Stimulated activated naive CD4-positive, alpha-beta T cell treated with Interleukin-2 at 50 U/mL for 16 hours (primary cell): Measurements from ENCODE around the gene CARNS1.

Experiments
- DNase-seq: peaks from one replicate; lab custom pipeline; 2025; lab: John Stamatoyannopoulos, UW

Gene CARNS1

DNA sequence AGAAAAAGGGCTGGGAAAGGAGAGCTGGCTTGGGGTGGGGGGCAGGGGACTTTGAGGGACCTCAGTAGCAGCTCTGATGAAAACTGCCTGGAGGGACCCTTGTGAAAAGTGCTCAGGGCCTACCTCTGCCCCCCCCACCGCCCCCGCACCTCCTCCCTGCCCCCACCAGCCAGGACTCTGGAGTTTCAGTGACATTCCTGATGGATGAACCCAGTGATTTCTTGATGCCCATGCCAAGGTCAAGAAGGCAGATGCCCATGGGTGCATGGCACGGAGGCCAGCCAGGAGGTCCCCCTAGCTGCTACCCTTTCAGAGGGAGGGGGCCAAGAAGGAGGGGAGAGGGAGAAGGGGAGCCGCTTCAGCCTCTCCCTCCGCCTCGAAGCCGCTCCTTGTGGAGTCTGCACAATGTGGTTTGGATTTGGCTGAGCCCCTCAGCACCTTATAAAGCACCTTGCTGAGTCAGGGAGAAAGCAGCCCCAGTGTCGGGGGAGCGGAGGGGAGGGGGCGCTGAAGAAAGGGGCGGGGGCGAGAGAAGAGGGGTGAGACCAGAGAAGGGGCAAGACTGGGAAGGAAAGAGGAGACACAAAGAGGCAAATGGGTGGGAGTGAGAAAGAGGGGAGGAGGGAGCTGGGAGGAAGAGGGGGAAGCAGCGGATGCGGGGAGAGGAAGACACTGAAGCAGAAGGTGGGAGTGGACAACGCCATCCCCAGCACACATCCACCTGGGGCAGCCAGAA lies 40.0 kb upstream of the CARNS1 start:
- no peak for DNase-seq

DNA sequence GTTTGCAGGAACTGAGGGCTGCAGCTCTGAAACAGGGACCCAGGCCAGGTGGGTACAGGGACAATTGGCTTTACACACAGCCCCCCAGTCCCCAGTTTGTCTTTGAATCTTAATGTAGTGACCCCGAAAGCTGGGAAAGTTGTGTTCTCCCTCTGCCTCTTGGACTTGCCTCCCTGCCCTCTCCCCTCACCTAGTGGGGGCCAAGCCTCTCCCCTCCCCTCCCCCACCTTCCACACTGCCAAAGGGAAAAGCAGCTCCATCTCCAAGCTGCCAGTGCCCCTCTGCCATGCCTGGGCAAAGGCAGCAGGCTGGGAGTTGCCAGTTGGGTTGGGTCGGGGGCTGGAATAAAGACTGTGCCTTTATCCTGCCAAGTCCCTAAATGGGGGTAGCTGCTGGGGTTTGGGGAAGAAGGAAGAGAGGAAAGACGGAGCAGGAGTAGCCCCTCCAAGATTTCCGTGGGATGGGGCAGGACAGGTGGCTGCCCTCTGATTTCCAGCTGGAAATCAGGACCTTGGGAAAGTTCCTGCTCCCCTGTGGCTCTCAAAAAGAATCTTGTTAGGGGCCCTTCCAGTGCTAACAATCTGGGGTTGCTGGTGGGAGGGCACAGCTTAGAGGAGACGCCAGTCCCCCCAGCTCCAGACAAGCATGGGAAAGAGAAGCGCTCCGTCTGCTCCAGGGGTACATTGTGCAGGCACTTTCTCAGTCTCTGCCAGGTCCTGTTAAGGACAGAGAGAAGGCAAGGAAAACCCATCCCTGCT lies 39.2 kb upstream of the CARNS1 start:
- no peak for DNase-seq

DNA sequence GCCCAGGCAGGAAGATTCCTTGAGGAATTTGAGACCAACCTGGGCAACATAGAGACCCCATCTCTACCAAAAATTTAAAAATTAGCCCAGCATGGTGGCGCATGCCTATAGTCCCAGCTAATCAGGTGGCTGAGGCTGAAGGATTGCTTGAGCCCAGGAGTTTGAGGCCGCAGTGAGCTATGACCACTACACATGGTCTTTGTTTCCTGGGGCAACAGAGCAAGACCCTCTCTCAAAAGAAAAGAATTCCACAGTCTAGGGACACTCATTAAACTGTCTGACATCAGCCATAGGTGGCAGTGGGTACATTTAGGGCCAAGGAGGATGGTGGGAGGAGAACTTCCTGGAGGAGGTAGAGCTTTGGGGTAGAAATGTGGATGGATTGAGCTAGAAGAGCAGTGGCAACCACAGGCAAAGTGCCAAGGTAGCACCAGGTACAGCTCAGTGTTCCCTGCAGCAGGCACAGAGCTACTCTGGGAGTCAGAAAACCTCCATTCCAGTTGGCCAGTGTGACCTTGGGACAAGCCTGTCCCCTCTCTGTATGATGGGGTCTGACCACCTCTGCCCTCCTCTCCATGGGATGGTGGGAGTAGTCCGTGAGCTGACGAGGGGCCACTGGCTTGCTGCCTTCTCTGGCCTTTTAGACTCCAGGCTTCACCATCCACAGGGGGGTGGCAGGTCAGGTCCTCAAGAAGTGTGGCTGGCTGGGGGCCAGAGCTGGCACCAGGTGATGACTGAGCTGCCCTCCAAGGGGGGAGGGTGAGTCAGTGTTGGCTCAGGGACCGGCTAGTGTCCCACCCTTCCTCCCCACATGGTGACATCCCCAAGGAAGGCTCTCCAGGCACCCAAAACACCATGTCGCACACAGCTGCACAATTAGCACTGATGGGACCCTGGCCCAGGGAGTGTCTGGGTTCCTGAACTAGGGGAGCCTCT lies 38.3 kb upstream of the CARNS1 start:
- DNase-seq, result no peak

- DNase-seq, result no peak
These were observed 36.9 kb upstream of the CARNS1 start for GRCh38 chr11:67378544-67378943.

DNA sequence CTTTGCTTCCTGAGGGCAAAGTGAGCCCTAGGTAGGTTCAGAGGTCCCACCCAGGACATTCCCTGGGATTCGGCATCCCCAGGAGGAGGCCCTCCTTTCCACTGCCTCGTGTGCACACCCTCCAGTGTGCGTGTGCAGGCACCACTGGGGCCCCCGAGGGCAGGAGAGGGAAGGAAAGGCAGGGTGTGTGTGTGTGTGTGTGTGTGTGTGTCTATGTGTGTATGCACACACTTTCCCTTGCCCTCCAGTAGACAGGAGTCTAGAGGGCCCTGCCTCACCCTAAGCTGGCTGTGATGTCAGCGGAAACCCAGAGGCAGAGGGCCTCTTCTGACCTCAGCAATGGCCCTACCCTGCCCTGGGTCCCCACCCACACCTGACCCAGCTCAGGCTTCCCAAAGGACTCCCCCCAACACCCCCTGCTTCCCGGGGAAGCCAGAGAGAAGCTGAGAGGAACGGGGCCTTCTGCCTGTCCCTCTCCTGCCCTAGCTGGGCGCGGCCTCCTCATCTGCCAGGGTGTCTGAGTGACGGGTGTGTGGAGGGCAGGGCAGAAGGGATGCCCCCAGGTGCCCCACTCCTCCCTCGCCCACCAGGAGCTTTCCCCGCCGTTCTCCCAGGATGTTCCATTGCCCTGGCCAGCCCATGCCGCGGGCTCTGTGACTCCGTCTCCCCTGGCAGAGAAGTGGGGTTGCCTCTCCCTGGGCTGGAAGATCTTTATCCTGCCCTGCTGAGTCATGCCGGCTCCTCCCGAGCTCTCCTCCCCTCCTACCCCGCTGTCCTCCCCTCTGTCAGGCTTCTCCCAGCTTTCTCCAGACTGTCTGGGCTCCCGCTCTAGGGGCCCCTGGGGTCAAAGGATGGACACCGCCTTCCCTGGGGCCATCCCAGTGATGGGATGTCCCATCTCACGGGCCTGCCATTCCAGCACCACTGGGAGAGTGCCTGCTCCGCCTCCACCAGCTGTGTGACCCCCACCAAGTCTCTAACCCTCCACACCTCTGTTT lies 36.1 kb upstream of the CARNS1 start:
- no peak for DNase-seq

DNA sequence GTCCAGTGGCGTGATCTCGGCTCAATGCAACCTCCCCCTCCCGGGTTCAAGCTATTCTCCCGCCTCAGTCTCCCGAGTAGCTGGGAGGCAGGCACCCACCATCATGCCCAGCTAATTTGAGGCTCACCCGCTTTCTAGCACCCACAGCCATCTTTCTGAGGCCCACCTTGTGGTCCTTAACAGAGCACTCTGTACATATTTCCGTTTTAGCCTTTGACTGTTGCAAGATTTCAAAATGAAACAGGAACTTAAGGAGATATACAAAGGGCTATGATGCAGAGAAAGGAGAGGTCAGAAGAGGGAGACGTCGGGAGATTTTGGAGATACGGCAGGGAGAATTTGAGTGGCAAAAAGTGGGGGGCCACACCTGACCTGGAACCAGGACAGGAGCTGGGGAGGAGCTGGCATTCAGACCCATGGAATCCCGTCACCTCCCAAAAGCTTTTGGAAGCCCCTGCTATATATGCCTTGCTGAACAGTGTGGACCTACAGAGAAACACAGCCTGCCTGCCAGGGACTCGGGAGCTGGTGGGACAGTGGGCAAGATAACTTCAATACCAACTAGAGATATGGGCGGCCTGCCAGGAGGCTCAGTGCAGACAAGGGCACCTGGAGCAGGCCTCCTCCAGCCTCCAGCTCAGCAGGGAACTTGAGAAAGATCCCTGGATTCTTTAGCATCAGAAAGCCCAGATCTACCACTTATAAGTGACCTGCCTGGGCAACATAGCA lies 34.1 kb upstream of the CARNS1 start:
- no peak for DNase-seq

- DNase-seq, result peak; percentile 73
These were observed 33.0 kb upstream of the CARNS1 start for GRCh38 chr11:67382276-67383136.

DNA sequence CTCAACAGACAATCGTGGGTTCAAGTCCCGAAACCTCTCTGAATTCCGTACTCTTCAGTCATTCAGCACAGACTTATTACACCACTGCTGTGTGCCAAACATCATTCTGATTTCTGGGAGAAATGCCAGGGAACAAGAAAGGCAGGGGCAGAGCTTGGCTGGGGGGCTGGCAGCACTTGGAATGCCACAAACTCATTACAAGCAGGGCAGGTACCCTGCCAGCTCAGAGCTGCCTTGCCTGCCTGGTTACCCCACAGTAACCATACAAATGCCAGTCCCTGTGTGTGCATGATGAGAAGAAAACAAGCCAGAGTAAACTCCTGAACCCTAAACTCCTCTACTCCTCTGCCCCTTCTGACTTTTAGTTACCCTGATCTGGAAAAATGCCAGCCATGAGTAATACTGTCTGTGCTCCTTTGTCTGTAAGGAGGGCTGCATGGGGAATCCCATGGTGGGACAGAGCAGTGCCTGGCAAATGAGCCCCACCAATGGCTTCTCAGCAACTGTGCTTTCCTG lies 30.6 kb upstream of the CARNS1 start:
- DNase-seq, result no peak

- no peak for DNase-seq
These were observed 28.4 kb upstream of the CARNS1 start for GRCh38 chr11:67387069-67387468.

DNA sequence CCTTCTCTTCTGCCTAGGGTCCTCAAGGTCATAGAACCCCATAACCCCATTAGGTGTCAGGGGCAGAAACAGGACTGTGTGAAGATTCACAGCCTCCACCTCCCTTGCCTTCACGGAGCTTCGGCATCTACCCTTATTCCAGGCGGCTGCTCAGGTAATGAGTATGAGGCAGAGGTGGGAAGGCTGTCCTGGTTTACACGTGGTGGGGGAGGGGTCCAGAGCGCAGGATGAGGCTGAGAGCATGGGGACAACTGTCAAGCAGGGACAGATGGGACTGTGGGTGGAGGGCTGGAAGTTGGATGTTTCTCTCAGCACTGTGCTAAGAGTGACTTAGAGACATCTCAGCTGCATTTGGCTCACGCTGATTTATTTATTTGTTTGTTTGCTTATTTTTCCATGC lies 28.0 kb upstream of the CARNS1 start:
- DNase-seq, result no peak

DNA sequence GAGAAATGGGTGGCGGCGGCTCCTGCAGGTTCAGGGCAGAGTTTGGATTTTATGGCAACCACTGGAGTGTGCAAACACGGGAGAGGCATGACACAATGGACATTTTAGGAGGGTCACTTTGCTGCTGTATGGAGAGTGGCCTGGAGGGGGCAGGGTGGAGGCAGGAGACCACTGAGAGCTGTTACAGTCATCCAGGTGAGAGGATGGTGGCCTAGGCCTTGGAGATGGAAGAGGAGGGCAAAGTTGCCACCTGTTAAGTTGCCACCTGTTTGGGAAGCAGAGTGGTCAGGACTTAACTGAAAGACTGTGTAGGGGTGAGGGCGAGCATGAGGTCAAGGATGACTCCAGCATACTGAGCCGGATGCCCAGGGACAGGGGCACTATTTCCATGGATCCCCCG lies 26.0 kb upstream of the CARNS1 start:
- DNase-seq, result peak; percentile 31

DNA sequence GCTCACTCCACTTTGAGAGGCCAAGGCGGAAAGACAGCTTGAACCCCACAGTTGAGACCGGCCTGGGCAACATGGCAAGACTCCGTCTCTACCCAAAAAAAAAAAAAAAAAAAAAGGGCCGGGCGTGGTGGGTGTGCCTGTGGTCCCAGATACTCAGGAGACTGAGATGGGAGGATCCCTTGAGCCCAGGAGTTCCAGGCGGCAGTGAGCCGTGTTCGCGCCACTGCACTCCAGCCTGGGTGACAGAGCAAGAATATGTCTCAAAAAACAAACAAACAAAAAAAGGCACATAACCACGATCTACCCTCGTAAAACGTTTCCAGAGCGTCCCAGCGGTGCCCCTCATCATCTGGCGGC lies 24.6 kb upstream of the CARNS1 start:
- DNase-seq, result no peak

- peak; percentile 91 for DNase-seq
These were observed 23.9 kb upstream of the CARNS1 start, which contains the start of gene RAD9A for GRCh38 chr11:67391304-67392182. Gene RAD9A (plus strand): TSS chr11:67391986. CDS start chr11:67392045, 59 bp downstream.

- no peak for DNase-seq
These were observed 23.2 kb upstream of the CARNS1 start for GRCh38 chr11:67392183-67392715.

DNA sequence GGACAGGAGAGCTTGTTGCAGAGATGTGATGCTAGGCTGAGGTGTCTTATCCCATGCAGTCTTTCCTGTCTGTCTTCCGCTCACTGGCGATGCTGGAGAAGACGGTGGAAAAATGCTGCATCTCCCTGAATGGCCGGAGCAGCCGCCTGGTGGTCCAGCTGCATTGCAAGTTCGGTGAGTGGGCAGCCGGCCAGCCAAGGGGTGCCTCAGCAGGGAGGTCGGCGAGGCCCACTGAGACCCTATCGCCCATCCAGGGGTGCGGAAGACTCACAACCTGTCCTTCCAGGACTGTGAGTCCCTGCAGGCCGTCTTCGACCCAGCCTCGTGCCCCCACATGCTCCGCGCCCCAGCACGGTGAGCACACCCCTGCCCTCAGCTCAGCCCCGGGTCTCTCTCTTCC lies 22.0 kb upstream of the CARNS1 start:
- DNase-seq, result no peak

GRCh38 chr11:67393990-67394389 lies 21.5 kb upstream of the CARNS1 start:
- no peak for DNase-seq

- DNase-seq, result no peak
These were observed 19.8 kb upstream of the CARNS1 start for GRCh38 chr11:67395555-67396258.

- no peak for DNase-seq
These were observed 19.3 kb upstream of the CARNS1 start for GRCh38 chr11:67396259-67396581.
